NCI-H510A treated with DMSO at 0.1 percent for 48 hours (cell line): Measurements from ENCODE around the gene C19orf81.
"Not testable (repeated sequence)": the region's sequence is repeated elsewhere in the genome, so short reads cannot be mapped to it uniquely, and the experiment has no call there.

ENCODE experiments used
- DNase-seq: peaks from one replicate; lab custom pipeline; 2025; lab: John Stamatoyannopoulos, UW

Gene C19orf81

DNA sequence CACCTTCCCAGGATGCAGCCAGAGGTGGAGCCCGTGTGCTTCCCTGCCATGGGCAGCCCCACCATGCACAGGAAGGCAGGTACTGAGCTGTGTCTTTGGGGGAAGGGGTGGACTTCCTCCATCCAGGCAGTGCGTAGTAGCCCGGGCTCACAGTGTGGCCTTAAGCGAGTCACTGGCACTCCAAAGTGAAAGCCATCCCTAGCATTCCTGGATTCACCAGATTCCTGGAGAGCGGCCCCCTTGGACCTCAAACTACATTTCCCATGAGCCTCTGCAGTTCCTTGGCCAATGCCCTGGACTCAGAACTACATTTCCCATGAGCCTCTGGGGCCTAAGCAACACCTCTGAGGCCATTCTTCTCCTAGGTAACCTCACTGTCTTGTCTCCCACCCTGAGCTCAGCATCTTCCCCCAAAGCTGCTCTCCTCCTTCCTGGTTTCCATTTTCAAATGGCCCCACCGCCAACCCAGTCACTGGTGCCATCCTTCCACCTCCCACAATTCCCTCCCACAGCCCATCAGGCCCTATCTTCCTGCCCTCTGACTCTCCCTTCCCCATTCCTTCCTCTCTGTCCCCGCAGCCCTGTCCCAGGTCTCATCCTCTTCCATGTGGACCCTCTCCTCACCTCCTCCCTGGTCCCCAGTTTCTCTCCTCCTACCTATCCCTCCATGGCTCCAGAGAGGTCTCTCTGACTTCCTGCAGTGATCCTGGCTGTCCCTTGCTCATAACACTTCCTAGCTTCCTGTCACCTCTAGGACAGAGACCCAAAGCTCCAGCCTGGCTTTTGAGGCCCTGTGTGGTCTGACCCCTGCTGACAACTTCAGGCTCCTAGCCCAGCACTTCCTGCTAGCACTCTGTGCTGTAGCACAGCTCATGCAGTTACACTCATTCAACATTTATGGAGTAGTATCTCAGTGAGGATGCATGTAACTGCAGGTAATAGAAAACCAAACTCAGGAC is at the start of gene C19orf81:
Gene C19orf81, plus strand, starts transcription at position 13 of the 959 bp plus-strand sequence. Its CDS starts 0 bp downstream, at position 13.
- DNase-seq, result no peak

DNA sequence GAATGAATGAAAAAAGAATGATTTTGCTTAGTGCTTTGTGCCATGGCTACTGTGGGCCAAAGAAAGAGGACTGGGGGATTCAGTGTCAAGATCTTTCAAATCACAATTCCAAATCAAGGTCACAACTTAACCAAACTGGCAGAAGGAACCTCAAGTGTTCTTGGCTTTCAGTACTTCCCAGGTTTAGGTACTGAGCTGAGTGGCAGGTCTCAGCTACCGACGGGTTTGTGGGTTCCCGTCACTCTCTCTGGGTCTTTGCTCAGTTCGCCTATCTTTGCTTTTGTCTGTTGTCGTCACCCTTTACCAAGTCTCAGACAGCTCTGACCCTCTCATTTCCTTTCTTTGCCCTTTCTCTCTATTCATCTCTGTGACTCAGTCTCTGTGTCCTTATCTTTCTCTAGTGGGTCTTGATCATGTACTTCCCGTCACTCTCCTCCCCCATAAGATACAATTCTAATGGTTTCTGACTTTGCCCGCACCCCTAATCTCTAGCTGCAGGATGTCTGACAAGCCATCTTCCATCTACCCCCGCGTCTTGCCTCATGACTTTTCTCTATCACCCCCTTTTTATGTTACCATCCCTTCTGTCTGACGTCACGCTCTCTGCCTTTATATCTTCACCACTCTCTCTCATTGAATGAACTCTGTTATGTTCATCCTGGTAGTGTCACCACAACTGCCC is 47.7 kb upstream of the C19orf81 start:
- DNase-seq, result no peak

DNA sequence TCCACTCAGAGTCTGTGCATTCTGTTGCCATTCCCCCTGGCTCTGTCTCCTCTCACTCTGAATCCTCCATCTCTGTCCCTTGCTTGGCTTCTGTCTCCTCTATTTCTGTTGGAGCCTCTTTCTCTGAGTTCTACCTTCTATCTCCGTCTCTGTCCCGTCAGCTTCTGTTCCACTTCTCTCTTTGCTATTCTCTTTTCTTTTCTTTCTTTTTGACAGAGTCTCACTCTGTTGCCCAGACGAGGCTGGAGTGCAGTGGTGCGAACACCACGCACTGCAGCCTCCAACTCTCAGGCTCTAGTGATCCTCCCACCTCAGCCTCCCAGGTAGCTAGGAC is 47.2 kb upstream of the C19orf81 start:
- no peak for DNase-seq

DNA sequence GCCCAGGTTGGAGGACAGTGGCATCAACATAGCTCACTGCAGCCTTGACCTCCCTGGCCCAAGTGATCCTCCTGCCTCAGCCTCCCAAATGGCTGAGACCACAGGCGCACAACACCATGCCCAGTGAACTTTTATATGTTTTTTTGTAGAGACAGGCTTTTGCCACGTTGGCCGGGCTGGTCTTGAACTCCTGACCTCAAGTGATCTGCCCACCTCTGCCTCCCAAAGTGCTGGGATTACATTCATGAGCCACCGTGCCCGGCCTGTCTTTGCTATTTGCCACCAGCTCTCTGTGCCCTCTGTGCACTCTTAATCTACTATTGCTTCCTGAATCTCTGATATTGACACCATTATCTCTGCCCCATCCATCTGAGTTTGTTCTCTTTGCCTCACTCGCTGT is 46.7 kb upstream of the C19orf81 start:
- no peak for DNase-seq

DNA sequence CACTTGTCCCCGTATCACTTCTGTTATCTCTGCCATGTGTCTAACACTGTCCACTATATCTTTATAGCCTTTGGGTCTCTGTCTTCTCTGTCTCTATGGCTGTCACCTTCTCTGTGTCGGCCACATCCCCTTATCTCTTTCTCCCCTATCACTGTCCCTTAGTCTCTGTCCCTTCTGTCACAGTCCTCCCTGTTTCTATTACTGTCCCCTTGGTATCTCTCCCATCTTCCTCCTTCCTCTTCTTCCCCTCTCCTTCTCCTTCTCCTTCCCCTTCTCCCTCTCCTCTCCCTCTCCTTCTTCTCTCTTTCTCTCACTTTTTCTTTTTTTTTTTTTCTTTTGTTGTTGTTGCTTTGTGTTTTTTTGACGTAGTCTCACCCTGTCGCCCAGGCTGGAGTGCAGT is 46.3 kb upstream of the C19orf81 start:
- no peak for DNase-seq

DNA sequence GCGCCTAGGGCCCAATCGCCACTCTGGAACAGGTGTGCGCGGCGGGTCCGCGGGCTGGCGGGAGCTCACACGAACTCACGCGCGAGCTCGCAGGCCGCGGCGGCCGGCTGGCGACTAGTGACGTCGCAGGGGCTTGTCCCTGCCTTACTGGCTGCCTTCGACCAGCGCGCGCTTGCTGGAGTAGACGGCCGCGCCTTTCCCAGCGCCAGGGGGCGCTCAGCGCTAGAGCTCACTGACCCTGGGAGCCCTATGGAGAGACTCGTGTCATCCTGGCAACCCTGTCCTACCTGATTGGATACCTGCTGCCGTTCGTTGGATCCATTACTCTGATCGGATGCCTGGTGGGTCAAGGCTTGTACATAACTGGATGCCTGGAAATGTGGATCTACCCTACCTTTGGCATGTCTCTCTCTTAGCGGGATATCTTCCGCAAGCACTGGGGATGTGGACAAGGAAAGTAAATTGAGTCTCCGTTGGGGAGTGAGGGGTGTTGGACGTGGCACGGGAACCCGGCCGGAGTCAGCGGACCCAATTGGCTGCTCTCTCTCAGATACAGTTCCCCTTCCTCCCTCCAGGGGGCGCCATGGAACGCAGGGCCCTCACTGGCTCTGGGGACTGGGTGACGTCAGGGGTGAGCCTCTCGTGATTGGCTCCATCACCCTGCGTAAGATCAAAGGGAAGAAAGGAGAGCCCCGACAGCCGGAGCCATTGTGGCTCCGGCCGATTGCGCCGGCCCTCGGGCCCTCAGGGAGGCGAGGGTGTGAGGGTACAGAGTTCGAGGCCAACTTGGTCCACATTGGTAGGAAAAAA is 44.8 kb upstream of the C19orf81 start:
- not testable (repeated sequence) for DNase-seq

DNA sequence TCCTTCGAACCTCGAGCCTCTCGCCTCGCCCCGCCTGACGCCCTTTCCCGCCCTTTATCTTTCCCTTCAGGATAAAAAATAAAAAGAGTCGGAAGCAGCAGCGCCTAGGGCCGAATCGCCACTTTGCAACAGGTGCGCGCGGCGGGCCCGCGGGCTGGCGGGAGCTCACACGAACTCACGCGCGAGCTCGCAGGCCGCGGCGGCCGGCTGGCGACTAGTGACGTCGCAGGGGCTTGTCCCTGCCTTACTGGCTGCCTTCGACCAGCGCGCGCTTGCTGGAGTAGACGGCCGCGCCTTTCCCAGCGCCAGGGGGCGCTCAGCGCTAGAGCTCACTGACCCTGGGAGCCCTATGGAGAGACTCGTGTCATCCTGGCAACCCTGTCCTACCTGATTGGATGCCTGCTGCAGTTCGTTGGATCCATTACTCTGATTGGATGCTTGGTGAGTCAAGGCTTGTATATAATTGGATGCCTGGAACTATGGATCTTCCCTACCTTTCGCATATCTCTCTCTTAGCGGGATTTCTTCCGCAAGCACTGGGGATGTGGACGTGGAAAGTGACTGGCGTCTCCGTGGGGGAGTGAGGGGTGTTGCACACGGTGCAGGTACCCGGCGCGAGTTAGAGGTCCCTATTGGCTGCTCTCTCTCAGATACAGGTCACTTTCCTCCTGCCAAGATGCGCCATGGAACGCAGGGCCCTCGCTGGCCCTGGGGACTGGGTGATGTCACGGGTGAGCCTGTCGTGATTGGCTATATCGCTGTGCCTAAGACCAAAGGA is 43.0 kb upstream of the C19orf81 start:
- not testable (repeated sequence) for DNase-seq

DNA sequence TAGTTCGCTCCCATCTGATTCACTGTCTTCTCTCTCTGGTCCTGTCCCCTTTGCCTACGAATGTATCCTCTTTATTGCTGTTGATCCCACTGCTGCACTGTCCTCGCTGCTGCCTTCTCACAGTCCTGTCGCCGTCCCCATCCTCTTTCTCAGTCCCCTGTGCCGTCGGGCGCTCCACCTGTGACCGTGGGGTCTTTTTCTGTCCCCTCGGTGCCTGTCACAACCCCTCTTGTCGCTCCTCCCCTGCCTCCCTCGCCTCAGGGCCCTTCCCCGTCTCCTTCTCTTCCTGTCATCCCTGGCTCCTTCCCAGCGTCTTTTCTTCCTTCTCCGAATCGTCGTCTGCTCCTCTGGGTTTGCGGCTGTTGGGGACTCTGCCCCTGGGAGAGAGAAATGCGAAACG is 41.9 kb upstream of the C19orf81 start:
- no peak for DNase-seq

DNA sequence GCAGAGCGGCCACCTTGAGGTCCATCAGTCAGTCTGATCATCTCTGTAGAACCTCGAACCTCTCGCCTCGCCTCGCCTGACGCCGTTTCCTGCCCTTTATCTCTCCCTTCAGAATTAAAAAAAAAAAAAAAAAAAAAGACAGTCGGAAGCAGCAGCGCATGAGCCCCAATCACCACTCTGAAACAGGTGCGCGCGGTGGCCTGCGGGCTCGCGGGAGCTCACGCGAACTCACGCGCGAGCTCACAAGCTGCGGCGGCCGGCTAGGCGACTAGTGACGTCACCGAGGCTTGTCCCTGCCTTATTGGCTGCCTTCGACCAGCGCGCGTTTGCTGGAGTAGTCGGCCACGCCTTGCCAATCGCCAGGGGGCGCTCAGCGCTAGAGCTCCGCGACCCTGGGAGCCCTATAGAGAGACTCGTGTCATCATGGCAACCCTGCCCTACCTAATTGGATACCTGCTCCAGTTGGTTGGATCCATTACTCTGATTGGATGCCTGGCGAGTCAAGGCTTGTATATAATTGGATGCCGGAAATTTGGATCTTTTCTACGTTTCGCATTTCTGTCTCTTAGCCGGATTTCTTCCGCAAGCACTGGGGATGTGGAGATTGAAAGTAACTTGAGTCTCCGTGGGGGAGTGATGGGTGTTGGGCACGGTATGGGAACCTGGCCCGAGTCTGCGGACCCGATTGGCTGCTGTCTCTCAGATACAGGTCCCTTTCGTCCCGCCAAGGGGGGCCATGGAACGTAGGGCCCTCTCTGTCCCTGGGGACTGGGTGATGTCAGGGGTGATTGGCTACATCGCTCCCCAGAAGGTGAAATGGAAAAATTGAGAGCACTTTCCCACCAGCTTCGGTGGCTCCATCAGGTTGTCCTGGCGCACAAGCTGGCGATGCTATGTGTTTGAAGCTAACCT is 41.1 kb upstream of the C19orf81 start:
- DNase-seq, result no peak

DNA sequence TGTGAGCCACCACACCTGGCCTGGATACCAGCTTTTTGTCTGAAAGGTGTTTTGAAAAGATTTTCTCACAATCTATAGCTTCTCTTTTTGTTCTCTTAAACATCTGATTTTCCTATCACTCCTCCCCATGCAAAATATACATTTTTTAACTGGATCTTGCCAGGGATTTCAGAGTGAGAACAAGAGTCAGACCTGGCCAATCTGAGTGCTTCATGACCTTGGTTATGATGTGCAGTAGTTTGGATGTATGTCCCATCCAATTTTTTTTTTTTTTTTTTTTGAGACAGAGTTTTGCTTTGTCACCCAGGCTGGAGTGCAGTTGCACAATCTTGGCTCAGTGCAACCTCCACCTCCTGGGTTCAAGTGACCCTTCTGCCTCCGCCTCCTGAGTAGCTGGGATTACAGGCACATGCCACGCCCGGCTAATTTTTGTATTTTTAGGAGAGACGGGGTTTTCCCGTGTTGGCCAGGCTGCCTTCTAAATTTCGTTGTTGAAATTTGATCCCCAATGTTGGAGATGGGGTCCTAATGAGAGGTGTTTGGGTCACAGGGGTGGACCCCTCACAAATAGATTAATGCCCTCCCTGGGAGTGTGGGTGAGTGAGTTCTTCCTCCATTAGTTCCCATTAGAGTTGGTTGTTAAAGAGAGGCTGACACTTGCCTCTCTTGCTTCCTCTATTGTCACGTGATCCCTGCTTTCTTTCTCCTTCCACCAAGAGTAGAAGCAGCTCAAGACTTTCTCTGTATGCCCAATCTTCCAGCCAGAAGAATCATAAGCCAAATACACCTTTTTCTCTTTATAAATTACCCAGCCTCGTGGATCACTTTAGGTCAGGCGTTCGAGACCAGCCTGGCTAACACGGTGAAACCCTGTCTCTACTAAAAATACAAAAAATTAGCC is 36.5 kb upstream of the C19orf81 start:
- not testable (repeated sequence) for DNase-seq

DNA sequence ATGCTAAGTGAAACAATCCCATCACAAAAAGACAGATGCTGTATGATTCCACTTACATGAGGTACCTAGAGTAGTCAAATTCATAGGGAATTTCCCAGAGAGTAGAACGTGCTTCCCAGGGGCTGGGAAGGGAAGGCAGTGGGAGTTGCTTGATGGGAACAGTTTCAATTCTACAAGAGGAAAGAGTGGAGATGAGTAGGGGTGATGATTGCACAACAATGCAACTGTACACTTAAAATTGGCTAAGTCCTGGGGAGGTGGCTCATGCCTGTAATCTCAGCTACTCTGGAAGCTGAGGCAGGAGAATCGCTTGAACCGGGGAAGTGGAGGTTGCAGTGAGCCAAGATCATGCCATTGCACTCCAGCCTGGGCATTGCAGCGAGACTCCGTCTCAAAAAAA is 30.9 kb upstream of the C19orf81 start:
- DNase-seq, result not testable (repeated sequence)

DNA sequence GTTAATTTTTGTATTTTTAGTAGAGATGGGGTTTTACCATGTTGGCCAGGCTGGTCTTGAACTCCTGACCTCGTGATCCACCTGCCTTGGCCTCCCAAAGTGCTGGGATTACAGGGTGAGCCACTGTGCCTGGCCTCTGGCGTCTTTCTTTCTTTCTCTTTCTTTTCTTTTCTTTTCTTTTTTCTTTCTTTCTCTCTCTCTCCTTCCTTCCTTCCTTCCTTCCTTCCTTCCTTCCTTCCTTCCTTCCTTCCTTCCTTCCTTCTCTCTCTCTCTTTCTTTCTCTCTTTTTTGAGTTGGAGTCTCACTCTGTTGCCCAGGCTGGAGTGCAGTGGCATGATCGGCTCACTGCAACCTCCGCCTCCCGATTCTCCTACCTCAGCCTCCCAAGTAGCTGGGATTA is 30.1 kb upstream of the C19orf81 start:
- DNase-seq, result not testable (repeated sequence)

DNA sequence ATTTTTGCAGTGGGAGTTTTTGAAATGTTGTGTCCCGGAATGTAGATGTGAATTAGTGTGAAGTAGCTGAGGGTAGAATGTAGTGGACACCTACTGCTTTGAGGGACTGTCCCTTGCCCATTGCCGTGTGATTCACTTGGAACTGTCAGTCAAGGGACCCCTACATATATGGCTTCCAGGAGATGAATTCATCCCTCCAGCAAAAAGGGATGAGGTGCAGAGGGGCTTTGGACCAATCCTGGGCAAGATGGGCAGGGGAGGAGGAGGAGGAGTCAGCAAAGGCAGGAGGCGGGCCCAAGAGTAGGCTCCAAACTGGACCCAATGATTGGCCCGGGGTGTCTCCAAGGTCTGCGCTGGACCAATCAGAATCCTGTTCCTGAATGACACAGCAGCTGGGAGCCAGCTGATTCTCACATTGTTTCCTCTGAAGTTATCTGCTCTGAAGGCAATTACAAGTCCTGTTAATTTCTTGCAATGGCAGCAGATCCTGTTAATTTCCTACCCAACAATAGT is 28.8 kb upstream of the C19orf81 start:
- not testable (repeated sequence) for DNase-seq

DNA sequence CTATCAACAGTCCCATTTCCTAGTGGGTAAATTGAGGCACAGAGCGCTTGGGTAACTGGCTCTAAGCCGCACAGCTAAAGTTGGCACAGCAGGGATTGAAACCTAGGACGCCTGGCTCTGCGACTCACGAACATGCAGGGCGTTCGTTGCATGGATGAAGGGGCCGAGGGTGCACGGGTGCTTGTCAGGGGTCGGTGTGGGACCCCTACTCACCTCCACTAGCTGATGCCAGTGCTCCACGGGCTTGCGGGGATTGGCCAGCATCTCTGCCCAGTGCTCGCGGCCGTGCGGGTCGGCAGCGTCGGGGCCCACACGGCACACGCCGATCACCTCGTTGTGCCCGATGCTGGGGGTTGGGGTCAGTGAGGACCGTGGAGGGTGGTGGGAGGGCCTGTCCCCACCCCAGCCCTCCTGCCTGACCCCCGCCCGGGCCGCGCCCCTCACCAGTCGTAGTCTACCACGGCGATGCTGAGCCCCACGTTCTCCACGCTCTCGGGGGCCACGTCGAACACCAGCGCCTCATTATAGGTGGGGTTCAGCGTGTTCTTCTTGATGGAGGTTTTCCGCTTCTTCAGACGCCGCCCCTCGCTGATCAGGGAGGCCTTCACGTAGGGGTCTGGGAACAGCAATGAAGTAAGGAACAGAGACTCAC is 24.2 kb upstream of the C19orf81 start:
- DNase-seq, result no peak

DNA sequence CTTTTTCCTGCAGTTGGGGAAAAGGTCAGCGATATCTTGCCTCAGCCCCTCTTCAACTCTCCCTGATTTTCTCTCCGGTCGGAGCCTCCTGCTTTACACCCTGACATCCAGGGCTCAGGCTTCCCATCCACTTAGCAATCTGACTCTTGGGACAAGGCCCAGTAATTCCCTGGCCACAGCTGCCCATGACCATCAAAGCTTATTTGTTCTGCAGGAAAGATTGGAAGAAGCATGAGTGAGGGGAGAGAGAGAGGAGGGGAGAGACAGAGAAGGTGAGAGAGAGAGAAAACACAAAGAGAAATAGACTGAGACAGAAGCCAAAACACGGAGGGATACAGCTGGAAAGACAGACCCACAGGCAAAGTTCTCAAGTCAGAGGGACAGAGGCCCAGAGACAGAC is 23.2 kb upstream of the C19orf81 start:
- no peak for DNase-seq

DNA sequence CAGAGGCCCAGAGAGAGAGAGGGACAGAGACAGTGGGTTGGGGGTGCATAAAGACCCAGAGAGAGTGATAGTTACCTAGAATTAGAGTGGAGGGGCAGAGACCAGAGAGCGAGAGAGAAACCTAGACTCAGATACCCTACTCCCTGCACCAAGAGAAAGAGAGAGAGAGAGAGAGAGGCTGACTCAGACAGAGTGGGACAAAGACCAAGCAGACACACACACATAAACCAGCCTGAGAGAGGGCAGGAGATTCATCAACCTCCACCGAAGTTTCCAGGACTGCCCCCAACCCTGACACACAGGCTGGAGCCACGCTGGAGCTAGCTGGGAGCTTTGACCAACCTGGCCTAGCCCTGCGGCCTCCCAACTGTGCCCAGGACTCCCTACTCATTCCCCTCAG is 22.4 kb upstream of the C19orf81 start:
- no peak for DNase-seq

DNA sequence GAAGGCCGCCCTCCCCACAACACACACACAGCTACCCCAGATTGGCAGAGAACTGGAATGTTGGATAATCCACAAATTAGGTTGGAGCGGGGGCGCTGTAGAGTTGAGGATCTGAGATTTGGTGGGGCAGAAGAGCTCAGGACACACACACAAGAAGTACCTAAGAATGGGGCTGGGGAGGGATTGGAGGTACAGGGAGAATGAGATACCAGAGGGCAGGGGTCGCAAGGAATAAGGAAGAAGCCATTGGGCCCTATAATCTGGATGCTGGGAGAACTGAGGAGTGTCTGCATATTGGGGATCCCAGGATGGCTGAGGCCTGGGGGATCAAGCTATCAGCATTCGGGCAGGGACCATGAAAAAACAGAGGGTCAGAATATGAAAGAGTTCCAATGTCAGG is 21.1 kb upstream of the C19orf81 start:
- DNase-seq, result no peak

DNA sequence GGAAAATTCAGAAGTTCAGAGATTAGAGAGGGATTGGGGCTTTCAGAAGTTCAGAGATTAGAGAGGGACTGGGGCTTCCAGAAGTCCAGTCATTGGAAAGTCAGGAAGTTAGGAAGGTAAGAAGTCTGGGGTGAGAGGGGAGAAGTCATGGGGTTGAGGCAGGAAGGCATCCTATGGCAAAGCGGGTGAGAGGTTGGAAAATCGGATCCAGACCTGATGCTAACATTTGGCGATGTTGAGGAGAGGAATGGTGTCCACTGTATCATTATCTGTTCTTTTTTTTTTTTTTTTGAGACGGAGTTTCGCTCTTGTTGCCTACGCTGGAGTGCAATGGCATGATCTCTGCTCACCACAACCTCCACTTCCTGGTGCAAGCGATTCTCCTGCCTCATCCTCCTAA is 20.7 kb upstream of the C19orf81 start:
- no peak for DNase-seq

DNA sequence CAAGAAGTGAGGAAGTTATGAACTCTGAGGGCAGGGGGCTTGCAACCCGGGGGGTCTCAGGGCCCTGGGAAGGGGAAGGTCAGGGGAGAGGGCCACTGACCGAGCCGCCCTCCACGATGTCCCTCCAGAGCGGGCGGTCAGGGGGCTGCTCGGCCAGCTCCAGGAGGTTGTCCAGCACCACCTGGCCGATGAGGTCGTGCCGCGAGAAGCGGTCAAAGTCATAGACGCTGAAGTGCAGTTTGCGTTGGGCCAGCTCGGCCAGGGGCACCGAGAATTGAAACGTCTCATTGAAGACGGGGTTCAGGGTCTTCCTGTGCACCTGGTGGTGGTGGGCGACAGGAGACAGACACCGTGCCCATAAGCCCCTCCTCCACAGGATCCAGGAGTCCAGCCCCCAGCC is 20.1 kb upstream of the C19orf81 start:
- no peak for DNase-seq
